ENCODE results near the gene SCAMP5. TPM values are rescaled to one million over a fixed set of nuclear protein-coding genes. Genes with fewer than 3 reads are reported as not detected.

Gene SCAMP5
- total RNA-seq, 1 experiment from 2014 or later = 3.4 TPM

- no peaks in the 10 kb centered on the region for H3K9me3 ChIP-seq
- no peaks in the 10 kb centered on the region for H3K36me3 ChIP-seq
- H3K27me3 ChIP-seq = no peaks in the 10 kb centered on the region
- H3K4me3 ChIP-seq = no peak overlapping the region
- DNase-seq = no peak
Measured at GRCh38 chr15:74962219-74962618, 33.1 kb upstream of the SCAMP5 start.

DNA sequence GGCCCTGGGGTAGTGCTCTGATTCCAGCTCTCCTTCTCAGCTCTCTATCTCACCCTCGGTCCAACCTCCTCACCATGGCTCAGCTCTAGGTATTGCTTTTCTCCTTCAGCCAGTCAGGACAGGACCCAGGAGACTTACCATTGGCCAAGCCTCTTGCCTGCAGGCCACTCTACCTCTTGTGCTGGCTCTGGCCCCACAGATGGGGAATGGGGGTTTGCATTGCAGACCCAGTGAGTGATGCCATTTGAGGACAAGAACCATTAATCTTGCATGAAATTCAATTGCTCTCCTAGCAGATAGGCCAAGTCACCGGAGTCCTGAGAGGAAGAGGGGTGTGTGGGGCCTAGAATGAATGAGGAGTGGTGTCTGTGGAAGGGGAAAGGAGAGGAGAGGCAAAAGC, 32.7 kb upstream of the SCAMP5 start:
- H3K36me3 ChIP-seq = no peaks in the 10 kb centered on the region
- H3K9me3 ChIP-seq = no peaks in the 10 kb centered on the region
- H3K27me3 ChIP-seq = no peaks in the 10 kb centered on the region
- no peak for DNase-seq
- no peak overlapping the region for H3K4me3 ChIP-seq

GRCh38 chr15:74963213-74963612, 32.1 kb upstream of the SCAMP5 start:
- Histone ChIP-seq H3K9me3 (no peaks in the 10 kb centered on the region), H3K4me3 (no peak overlapping the region), H3K27me3 (no peaks in the 10 kb centered on the region), H3K36me3 (no peaks in the 10 kb centered on the region)
- DNase-seq = no peak

GRCh38 chr15:74964794-74965193, 30.6 kb upstream of the SCAMP5 start:
- no peaks in the 10 kb centered on the region for H3K27me3 ChIP-seq
- no peak for DNase-seq
- no peaks in the 10 kb centered on the region for H3K9me3 ChIP-seq
- no peaks in the 10 kb centered on the region for H3K36me3 ChIP-seq
- H3K4me3 ChIP-seq = no peak overlapping the region

DNA sequence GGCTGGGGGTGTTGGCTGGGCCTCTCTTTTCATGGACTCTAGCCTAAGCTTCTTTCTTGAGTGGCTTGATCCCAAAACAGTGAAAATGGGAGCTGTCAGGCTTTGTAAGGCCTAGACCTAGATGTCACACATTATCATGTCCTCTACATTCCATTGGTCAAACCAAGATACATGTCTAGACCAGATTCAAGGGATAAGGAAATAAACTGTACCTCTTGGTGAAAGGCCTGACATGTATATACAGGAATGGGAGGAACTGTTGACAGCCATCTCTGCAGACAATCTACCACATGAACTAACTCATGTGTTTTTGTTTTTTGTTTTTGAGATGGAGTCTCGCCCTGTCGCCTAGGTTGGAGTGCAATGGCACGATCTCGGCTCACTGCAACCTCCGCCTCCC, 27.7 kb upstream of the SCAMP5 start:
- H3K9me3 ChIP-seq = no peaks in the 10 kb centered on the region
- H3K27me3 ChIP-seq = no peaks in the 10 kb centered on the region
- H3K36me3 ChIP-seq = no peaks in the 10 kb centered on the region
- H3K4me3 ChIP-seq = no peak overlapping the region
- no peak for DNase-seq

DNA sequence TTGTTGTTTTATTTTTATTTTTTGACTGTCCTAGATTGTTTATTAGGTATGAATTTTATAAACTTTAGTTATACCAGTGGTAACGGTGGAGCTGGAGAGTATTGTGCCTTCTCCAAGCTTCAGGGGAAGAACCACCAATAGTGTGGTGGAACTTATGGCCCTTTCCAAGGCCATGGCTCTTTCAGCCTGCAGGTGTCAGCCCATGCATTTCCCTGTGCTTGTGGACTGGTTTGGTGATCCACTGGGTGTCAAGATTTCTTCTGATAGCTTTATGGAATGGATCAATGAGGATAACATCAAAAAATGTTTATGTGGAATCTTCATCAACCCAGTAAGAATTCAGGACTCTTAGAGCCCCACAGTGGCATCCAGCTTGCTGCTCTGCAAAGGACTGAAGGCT, 19.2 kb upstream of the SCAMP5 start:
- no peak overlapping the region for H3K4me3 ChIP-seq
- H3K9me3 ChIP-seq = no peaks in the 10 kb centered on the region
- peaks cover 2% of the 10 kb centered on the region for H3K27me3 ChIP-seq
- H3K36me3 ChIP-seq = no peaks in the 10 kb centered on the region
- DNase-seq = no peak

DNA sequence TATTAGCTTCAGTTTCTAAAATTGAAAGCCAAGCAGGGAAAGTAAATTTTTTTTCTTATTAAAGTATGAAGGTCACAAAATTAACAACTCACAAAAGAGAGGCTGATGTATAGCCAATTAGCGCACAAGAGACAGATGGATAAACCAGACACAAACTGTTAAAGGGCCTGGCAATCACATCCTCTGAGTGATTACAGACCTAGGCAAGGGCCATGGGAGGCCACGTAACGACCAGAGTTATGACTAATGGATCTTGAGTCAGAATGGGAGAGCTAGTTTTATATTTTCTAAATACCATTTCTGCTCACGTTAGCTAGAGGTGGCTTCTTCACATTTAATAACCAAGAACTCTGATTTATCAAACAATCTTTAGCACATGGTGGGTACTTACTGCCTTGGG, 17.8 kb upstream of the SCAMP5 start:
- Histone ChIP-seq H3K36me3 (no peaks in the 10 kb centered on the region), H3K27me3 (peaks cover 2% of the 10 kb centered on the region), H3K9me3 (no peaks in the 10 kb centered on the region), H3K4me3 (no peak overlapping the region)
- no peak for DNase-seq

GRCh38 chr15:74978077-74978476, 17.3 kb upstream of the SCAMP5 start:
- H3K27me3 ChIP-seq = peaks cover 2% of the 10 kb centered on the region
- no peaks in the 10 kb centered on the region for H3K36me3 ChIP-seq
- no peaks in the 10 kb centered on the region for H3K9me3 ChIP-seq
- no peak for DNase-seq
- no peak overlapping the region for H3K4me3 ChIP-seq

DNA sequence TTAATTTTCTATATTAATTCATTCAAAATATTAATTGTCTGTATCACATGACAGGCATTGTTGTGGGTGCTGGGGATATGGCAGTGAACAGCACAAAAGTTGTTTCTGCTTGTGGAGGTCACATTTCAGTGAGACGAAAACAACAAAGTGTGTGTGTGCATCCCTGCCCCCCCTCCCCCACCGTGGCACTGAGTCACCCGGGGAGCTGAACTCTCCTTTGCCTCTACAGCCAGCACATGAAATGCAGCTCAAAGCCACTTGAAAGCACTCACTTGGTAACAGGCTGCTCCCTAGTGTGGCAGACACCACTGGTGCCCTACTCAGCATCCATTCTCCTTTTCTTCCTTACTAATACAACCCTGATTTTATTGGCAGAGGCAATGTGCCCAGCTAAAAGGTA, 16.9 kb upstream of the SCAMP5 start:
- DNase-seq = peak; percentile 35
- no peaks in the 10 kb centered on the region for H3K36me3 ChIP-seq
- no peak overlapping the region for H3K4me3 ChIP-seq
- no peaks in the 10 kb centered on the region for H3K9me3 ChIP-seq
- H3K27me3 ChIP-seq = peaks cover 2% of the 10 kb centered on the region

DNA sequence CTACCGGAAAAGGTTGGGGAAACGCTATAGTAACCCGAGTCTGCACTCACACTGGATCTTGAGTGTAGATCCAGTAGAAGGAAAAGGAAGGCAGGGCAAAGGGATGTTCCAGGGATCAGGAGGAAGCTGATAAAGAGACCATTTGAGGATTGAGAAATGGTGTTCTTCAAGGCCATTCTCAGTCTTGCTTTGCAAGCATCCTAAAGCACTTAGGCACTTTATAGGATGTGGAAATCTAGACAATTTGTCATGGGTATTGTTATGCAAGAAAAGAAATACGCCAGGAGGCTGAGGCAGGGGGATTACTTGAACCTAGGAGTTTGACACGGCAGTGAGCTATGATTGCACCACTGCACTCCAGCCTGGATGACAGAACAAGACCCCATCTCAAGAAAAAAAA, 13.2 kb upstream of the SCAMP5 start:
- Histone ChIP-seq H3K27me3 (peaks cover 9% of the 10 kb centered on the region), H3K4me3 (no peak overlapping the region), H3K36me3 (no peaks in the 10 kb centered on the region), H3K9me3 (no peaks in the 10 kb centered on the region)
- DNase-seq = no peak

DNA sequence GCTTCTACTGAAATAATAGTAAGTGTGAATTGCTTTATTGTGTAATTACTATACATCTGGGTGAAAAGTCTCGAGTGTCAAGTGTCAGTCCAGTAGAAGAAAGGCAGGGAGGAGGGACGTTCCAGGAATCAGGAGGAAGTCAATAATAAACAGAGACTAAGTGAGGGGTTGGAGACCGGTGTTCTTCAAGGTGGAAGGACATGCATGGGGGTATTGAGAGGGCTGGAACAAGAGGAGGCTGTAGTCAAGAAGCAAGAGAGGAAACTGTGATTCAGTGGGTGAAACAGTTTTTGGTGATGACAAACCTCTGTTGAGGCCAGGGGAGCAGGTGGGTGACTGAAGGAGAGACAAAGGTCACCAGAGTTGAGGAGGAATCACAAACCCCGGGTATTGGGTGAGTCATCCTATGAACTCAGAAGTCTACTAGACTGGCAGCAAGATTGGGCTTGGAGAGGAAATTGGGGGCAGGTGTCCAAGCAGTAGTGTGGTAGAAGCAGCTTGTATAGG, 11.6 kb upstream of the SCAMP5 start:
- Histone ChIP-seq H3K4me3 (no peak overlapping the region), H3K27me3 (peaks cover 9% of the 10 kb centered on the region), H3K36me3 (no peaks in the 10 kb centered on the region), H3K9me3 (no peaks in the 10 kb centered on the region)
- peak; percentile 48 for DNase-seq

DNA sequence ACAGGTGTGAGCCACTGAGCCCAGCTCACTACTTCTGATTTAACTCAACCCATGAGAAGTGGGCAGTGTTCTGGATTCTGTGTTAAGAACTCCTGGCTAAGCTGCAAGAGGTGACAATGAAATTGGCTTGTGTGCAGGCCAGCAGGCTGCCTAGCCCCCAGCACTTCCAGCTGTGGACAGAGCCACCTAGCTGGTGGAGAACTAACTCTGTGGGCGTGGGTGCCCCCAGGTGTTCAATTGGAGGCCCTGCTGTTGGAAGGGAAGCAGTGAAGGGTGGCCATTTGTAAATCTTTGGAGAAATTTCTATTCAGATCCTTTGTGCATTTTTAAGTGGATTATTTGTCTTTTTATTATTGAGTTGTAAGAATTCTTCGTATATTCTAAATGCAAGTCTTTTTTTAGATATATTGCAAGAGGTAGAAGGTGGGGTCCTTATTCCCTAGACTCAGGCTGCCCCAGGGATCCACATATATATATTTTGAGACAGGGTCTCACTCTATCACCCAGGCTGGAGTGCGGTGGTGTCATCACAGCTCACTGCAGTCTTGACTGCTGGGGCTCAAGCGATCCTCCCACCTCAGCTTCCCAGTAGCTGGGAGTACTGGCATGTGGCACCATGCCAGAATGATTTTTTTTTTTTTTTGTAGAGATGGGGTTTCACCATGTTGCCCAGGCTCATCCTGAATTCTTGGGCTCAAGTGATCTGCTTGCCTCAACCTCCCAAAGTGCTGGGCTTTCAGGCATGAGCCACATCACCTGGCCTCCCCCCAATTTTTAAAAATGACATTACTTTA, 7.2 kb upstream of the SCAMP5 start:
- DNase-seq = peak; percentile 40
- H3K27me3 ChIP-seq = peaks cover 18% of the 10 kb centered on the region
- no peak overlapping the region for H3K4me3 ChIP-seq
- no peaks in the 10 kb centered on the region for H3K9me3 ChIP-seq
- no peaks in the 10 kb centered on the region for H3K36me3 ChIP-seq

GRCh38 chr15:74989527-74989926, 5.8 kb upstream of the SCAMP5 start:
- no peaks in the 10 kb centered on the region for H3K36me3 ChIP-seq
- H3K27me3 ChIP-seq = peaks cover 16% of the 10 kb centered on the region
- H3K9me3 ChIP-seq = no peaks in the 10 kb centered on the region
- H3K4me3 ChIP-seq = no peak overlapping the region
- DNase-seq = no peak

DNA sequence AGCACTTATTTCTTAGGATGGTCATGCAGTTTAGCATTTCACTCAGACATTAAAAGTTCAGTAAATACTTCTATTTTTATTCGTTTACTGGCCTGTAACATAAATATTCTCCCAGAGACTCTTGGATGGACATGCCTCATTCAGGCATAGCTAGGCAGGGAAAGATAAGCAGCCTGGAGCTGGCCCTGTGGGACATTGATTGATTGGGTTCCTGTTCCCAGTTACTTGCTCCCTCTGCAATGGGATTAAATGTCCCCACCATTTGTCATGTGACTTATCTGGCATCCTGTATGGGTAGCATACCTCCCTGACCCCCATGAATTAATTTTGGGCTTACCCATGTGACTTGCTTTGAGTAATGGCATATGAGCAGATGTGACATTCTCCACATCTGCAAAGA, 2.7 kb upstream of the SCAMP5 start:
- Histone ChIP-seq H3K4me3 (no peak overlapping the region), H3K9me3 (no peaks in the 10 kb centered on the region), H3K36me3 (no peaks in the 10 kb centered on the region), H3K27me3 (peaks cover 9% of the 10 kb centered on the region)
- no peak for DNase-seq

GRCh38 chr15:74994236-74994635, 1.1 kb upstream of the SCAMP5 start:
- no peak for DNase-seq
- Histone ChIP-seq H3K9me3 (no peaks in the 10 kb centered on the region), H3K4me3 (no peak overlapping the region), H3K27me3 (peaks cover 7% of the 10 kb centered on the region), H3K36me3 (no peaks in the 10 kb centered on the region)

DNA sequence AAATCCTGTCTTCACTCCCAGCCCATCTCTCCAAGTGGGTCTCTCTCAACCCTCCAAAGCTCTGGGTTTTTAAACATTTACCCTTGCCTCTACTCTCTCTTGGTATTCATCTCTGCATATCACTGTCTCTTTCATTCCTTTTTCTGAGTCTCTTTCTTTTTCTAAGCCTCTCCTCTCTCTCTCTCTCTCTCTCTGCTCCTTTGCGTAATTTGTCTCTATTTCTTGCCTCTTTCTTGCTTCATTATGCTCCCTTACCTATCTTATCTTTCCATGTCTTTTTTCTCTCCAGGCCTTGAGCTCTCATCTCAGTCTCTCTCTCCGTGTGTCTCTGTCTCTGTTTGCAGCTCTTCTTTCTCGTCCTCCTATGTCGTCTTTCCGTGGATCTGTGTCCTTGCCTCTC, 678 bp upstream of the SCAMP5 start:
- Histone ChIP-seq H3K4me3 (peak overlapping the region; percentile 29), H3K27me3 (peaks cover 3% of the 10 kb centered on the region), H3K9me3 (no peaks in the 10 kb centered on the region), H3K36me3 (no peaks in the 10 kb centered on the region)
- DNase-seq = no peak

DNA sequence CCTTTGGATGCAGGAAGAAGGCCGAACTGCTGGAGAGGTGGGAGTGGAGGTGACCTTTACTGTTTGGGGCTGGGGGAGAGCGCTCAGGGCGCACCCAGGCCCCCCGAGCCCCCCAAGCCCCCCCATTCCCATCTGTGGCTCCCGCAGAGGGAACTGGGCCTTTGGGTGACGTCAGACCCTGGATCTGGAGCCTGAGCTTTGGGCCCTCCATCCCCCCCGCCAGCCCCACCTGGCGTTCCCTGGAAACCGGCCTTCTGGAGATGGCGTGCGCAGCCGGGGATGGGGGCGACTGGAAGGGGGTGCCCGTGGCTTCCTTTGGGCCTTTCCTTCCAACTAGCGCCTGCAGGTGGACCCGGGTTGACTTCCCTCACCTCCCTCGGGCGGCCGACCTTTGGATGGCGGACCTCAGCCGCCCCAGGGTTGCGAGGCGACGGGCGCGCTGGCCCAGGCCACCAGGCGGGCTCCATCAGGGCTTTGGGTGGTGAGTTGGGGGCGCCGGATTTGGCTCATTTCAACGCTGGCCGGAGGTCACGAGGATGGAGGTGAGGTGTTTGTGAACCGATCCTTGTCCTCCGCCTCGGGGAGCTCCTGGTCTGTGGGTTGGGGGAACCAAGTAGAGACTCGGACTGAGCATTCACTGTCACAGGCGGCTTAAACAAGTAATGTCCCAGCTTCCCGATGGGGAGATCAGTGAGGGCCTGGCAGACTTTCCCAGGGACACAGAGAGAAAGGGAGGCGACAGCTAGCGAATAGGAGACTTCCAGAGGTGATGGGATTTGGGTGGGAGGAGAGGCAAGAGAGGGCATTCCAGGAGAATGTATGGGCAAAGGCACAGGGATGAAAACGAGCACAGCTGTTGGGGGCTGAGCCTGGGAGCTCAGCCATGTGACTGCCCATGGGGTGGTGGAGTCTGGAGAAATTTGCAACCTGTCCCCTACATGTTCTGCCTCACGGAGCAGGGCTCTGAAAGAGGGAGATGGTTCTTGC, 709 bp downstream of the SCAMP5 start:
- no peak for DNase-seq
- no peaks in the 10 kb centered on the region for H3K36me3 ChIP-seq
- peak overlapping the region; percentile 61 for H3K4me3 ChIP-seq
- no peaks in the 10 kb centered on the region for H3K9me3 ChIP-seq
- peaks cover 3% of the 10 kb centered on the region for H3K27me3 ChIP-seq

Measured in MG63 (cell line).